Measurements from ENCODE around the gene PDE10A. TPM values are rescaled to one million over a fixed set of nuclear protein-coding genes. Genes with fewer than 3 reads are reported as not detected.

Gene PDE10A
- total RNA-seq, 1 donor from 2014 or later = 14.4 TPM

GRCh38 chr6:165439928-165440554, 223.0 kb downstream of the PDE10A start:
- Mint-ChIP-seq H3K27ac (no peak overlapping the region), H3K36me3 (ENCODE audit: insufficient read depth) (peaks cover 13% of the 10 kb centered on the region), H3K27me3 (no peaks in the 10 kb centered on the region), H3K4me1 (ENCODE audit: low read depth) (no peaks in the 10 kb centered on the region), H3K4me3 (ENCODE audit: low read depth) (no peak overlapping the region), H3K9me3 (ENCODE audit: low read depth) (peaks cover 5% of the 10 kb centered on the region)
- peak; percentile 75 for TF ChIP-seq CTCF (IDR thresholded peaks at IDR 0.05; ENCODE audit: unreplicated experiment)
- DNase-seq (ENCODE audit: low spot score, unreplicated experiment) = no peak

- Mint-ChIP-seq H3K4me1 (ENCODE audit: low read depth) (no peaks in the 10 kb centered on the region), H3K27me3 (no peaks in the 10 kb centered on the region), H3K27ac (no peak overlapping the region), H3K9me3 (ENCODE audit: low read depth) (peaks cover 10% of the 10 kb centered on the region), H3K36me3 (ENCODE audit: insufficient read depth) (peaks cover 10% of the 10 kb centered on the region), H3K4me3 (ENCODE audit: low read depth) (no peak overlapping the region)
- no peak for DNase-seq (ENCODE audit: low spot score, unreplicated experiment)
- no peak for TF ChIP-seq CTCF (IDR thresholded peaks at IDR 0.05; ENCODE audit: unreplicated experiment)
Observed at GRCh38 chr6:165426892-165427291, 236.1 kb downstream of the PDE10A start.

- Mint-ChIP-seq H3K4me1 (ENCODE audit: low read depth) (no peaks in the 10 kb centered on the region), H3K4me3 (ENCODE audit: low read depth) (no peak overlapping the region), H3K27ac (peak overlapping the region; percentile 29), H3K36me3 (ENCODE audit: insufficient read depth) (peaks cover 12% of the 10 kb centered on the region), H3K9me3 (ENCODE audit: low read depth) (peaks cover 8% of the 10 kb centered on the region), H3K27me3 (no peaks in the 10 kb centered on the region)
- DNase-seq (ENCODE audit: low spot score, unreplicated experiment) = no peak
- no peak for TF ChIP-seq CTCF (IDR thresholded peaks at IDR 0.05; ENCODE audit: unreplicated experiment)
Observed at GRCh38 chr6:165422192-165422591, 240.8 kb downstream of the PDE10A start.

GRCh38 chr6:165417278-165417865, 245.7 kb downstream of the PDE10A start:
- Mint-ChIP-seq H3K4me1 (ENCODE audit: low read depth) (no peaks in the 10 kb centered on the region), H3K27ac (no peak overlapping the region), H3K36me3 (ENCODE audit: insufficient read depth) (peaks cover 8% of the 10 kb centered on the region), H3K27me3 (no peaks in the 10 kb centered on the region), H3K9me3 (ENCODE audit: low read depth) (no peaks in the 10 kb centered on the region), H3K4me3 (ENCODE audit: low read depth) (no peak overlapping the region)
- TF ChIP-seq CTCF (IDR thresholded peaks at IDR 0.05; ENCODE audit: unreplicated experiment) = no peak
- no peak for DNase-seq (ENCODE audit: low spot score, unreplicated experiment)

- Mint-ChIP-seq H3K27ac (no peak overlapping the region), H3K4me1 (ENCODE audit: low read depth) (no peaks in the 10 kb centered on the region), H3K4me3 (ENCODE audit: low read depth) (no peak overlapping the region), H3K36me3 (ENCODE audit: insufficient read depth) (peaks cover 11% of the 10 kb centered on the region), H3K27me3 (no peaks in the 10 kb centered on the region), H3K9me3 (ENCODE audit: low read depth) (peaks cover 5% of the 10 kb centered on the region)
- TF ChIP-seq CTCF (IDR thresholded peaks at IDR 0.05; ENCODE audit: unreplicated experiment) = no peak
- no peak for DNase-seq (ENCODE audit: low spot score, unreplicated experiment)
Observed at GRCh38 chr6:165404697-165405096, 258.3 kb downstream of the PDE10A start.
